Fibroblast of the aortic adventitia (primary cell): ENCODE measurements around the gene CASP2. TPM values are rescaled to one million over a fixed set of nuclear protein-coding genes. Genes with fewer than 3 reads are reported as not detected.
A peak's percentile ranks its signal among the peaks of the same experiment; 100 is the strongest.

Experiments
- DNase-seq: peaks from one replicate; pipeline ENCODE4 v3.0.0-alpha.2; 2010; ENCODE audit warnings: low read depth
- H3K4me3 ChIP-seq: 2 replicates; pipeline ENCODE4 v1.5.1; 2011; ENCODE audit warnings: low read depth, mild to moderate bottlenecking, control low read depth, low read length, moderate library complexity
- total RNA-seq: library from RNA; depleted of rRNA; stranded (reverse); fragments of >200 nt; gene quantifications from 2 replicates; pipeline ENCODE4 v1.2.3, GENCODE V29; 2012; ENCODE audit warnings: low replicate concordance
- TF ChIP-seq, protein P1 (sequence below): IDR thresholded peaks from 2 replicates; pipeline ENCODE4 v1.5.1; 2011; ENCODE audit warnings: mild to moderate bottlenecking, low read length, control low read depth, inconsistent platforms; ENCODE audit not compliant: insufficient read depth

Gene CASP2
- total RNA-seq, 1 donor, result 19.8 TPM

DNA sequence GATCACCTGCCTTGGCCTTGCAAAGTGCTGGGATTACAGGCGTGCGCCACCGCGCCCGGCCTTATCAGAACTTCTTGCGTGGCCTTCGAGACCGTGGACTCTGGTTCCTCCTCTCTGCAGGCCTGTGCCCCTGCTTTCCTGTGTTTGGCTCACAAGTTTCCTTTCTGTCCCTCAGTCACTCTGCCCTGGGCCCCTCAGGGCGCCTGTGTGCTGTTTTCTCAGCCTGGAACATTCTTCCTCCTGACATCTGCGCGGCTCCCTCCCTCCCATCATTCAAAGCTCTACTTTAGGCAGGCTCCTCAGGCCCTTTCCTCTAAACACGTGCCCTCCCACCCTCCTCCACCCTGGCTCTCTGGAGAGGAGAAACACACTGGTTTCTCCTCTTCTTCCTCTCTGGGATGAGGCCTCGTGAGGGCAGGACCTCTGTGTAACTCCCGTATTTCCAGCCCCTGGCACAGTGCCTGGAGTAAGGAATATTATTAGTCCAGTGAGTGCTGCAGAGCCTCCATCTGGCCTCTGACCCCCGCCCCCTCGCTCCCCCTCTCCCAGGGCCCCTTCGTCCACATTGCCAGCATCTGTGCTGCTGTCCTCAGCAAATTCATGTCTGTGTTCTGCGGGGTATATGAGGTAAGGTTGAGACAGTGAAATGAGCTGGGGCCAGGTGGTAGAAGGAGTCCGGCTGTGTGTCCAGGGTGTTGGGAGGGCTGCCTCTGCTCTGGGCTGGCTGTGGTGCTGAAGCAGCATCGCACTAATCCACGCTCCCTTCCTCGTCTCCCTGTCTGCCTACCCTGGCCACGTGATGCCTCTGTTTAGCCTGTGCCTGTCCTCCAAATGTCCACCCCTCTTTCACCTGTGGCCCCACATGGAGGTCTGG is 34.8 kb downstream of the CASP2 start:
- H3K4me3 ChIP-seq, result no peak overlapping the region
- TF ChIP-seq, protein P1, sequence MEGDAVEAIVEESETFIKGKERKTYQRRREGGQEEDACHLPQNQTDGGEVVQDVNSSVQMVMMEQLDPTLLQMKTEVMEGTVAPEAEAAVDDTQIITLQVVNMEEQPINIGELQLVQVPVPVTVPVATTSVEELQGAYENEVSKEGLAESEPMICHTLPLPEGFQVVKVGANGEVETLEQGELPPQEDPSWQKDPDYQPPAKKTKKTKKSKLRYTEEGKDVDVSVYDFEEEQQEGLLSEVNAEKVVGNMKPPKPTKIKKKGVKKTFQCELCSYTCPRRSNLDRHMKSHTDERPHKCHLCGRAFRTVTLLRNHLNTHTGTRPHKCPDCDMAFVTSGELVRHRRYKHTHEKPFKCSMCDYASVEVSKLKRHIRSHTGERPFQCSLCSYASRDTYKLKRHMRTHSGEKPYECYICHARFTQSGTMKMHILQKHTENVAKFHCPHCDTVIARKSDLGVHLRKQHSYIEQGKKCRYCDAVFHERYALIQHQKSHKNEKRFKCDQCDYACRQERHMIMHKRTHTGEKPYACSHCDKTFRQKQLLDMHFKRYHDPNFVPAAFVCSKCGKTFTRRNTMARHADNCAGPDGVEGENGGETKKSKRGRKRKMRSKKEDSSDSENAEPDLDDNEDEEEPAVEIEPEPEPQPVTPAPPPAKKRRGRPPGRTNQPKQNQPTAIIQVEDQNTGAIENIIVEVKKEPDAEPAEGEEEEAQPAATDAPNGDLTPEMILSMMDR, result no peak
- DNase-seq, result no peak

DNA sequence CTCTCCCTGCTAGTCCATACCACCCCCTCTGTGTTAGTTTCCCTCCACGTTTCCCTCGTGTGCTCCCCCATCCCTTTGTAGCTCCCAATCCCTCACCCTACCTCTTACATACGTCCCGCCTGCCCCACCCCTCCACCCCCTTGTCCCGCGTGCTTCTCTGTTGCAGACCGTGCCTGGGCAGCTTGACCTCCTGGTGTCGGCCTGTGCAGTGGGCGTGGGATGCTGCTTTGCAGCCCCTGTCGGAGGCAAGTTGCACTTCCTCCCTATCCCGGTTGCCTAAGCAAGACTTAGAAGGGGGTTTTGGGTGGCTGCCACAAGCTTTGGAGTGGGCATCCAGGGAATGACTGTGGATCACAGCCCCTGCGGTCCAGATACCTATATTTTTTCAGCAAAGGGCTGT is 35.5 kb downstream of the CASP2 start:
- no peak overlapping the region for H3K4me3 ChIP-seq

DNA sequence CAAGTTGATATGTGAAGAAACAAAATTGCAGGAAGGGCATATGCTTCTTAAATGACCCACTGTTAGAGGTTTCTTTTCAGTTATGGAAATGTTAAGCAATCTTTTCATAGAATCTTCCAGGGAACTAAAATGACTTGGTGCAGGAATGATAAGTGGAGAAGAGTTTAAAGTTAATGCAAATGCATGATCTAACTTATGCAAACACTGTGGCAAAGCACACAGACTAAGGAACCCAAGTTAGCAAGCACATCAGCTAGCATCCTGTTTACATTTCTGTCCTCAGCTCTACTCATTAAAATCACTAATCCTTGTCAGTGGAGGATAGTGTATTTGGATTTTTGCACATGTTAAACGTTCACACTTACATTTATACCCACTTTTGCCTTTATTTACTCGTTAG is 37.1 kb downstream of the CASP2 start:
- no peak overlapping the region for H3K4me3 ChIP-seq
- DNase-seq, result no peak
- TF ChIP-seq, protein P1, result no peak

More for the DNA sequence above, 35.5 kb downstream of the CASP2 start:
- TF ChIP-seq, protein P1, result no peak
- no peak for DNase-seq

DNA sequence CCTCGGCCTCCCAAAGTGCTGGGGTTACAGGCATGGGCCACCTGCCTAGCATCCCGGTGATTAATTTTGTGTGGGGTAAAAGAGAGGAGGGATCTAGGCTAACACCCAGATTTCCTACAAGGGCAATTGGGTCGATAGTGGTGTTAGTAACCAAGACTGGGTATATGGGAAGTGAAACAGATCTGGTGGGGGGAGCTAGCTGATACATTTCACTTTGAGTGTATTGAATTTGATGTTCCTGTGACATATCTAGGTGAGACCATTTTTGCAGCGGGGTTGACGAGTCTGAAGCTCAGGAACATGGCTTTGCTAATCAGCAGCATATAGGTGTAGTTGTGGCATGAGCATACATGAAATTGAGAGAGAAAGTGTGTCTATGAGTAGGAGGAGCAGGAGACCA is 39.8 kb downstream of the CASP2 start:
- no peak overlapping the region for H3K4me3 ChIP-seq
- TF ChIP-seq, protein P1, result no peak

DNA sequence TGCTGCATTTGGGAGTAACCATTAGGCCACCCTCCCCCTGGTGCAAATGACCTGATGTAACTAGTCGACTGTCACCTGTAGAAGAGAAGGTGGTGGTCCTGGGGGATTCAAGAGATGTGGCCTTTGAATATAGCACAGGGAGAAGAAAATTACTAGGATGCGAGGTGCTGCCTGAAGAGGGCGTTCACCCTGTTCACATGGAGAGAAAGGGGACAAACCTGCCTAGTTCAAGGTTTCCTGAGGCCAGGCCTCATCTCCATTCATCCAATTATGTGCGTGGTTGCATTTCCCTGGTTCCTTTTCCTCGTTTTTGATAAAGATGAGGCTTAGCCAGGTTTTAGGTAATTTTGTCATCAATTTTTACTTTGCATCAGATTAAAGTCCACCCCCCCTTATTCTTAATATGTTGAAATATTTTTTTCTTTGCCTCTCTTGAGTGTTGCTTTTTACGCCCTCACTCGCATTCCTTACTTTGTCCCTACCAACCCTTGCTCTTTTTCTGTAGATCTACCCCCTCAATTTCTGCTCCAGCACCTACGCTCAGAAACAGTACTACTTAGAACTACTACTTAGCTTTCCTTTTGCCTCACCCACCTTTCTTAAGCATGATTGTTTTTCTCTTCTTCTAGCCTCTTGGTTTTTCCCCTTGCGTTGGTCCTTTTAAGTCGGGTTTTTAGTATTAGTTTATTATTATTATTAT is 41.5 kb downstream of the CASP2 start:
- no peak for DNase-seq
- no peak overlapping the region for H3K4me3 ChIP-seq
- TF ChIP-seq, protein P1, result no peak

More for the DNA sequence above, 39.8 kb downstream of the CASP2 start:
- DNase-seq, result no peak

DNA sequence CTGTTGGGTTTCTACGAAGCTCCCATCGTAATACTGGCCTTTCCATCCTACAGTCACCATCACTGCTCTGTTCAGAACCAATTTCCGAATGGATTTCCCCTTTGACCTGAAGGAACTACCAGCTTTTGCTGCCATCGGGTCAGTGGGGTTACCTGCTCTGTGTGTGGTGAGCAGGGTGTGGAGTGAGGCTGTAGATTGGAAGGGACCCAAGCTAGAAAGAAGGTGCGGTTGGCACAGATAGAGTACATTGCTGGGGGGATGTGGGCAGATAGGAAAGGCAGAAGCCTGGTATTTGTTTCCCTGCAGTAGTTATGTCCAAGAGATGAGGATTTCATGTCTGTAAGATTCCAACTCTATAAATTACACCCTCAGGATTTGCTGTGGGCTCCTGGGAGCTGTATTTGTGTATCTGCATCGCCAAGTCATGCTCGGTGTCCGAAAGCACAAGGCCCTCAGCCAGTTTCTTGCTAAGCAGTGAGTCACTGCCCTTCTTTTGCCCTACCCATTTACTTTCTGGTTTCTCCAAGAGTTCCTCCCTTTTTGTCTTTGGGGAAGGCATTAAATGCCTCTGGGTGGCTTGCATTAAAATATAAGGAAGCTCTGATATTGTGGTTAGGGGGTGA is 43.1 kb downstream of the CASP2 start:
- TF ChIP-seq, protein P1, result no peak
- no peak overlapping the region for H3K4me3 ChIP-seq
- peak; percentile 95 for DNase-seq
